Stimulated activated CD8-positive, alpha-beta memory T cell treated with anti-CD3 and anti-CD28 coated beads, Interleukin-4, amount 100 ng/mL, for 4 hours (primary cell): ENCODE results near the gene PDE11A.
"Not testable (repeated sequence)": the region's sequence is repeated elsewhere in the genome, so short reads cannot be mapped to it uniquely, and the experiment has no call there.

ENCODE experiments used
- DNase-seq, 2 donors: peaks; one replicate each; pipeline ENCODE4 v3.0.0-alpha.2; 2020; ENCODE audit warnings: low read depth in 2 of 2, low spot score in 1 of 2

PDE11A gene

GRCh38 chr2:178074123-178075005 is 1.8 kb upstream of the PDE11A start:
- DNase-seq = no peak

GRCh38 chr2:178072000-178072382 is 586 bp downstream of the PDE11A start:
- no peak for DNase-seq

DNA sequence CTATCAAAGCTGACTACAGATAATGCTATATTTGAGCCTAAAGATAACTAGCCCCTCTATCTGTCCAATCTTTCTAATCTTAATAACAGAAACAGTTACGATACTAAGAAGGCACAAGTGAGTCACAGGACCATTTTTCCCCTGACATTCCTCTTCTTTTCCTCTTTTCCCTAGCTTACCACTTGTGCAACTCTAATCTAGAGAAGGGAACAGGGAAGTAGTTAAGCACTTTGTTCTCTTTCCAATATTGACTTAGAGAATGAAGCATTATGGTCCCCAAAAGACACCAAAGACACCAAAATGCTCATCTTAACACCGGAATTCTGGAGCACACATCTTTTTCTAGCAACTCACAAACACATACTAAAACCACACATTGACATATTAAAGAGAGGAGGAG is 1.8 kb downstream of the PDE11A start:
- no peak for DNase-seq

GRCh38 chr2:178069551-178069950 is 3.0 kb downstream of the PDE11A start:
- no peak for DNase-seq

DNA sequence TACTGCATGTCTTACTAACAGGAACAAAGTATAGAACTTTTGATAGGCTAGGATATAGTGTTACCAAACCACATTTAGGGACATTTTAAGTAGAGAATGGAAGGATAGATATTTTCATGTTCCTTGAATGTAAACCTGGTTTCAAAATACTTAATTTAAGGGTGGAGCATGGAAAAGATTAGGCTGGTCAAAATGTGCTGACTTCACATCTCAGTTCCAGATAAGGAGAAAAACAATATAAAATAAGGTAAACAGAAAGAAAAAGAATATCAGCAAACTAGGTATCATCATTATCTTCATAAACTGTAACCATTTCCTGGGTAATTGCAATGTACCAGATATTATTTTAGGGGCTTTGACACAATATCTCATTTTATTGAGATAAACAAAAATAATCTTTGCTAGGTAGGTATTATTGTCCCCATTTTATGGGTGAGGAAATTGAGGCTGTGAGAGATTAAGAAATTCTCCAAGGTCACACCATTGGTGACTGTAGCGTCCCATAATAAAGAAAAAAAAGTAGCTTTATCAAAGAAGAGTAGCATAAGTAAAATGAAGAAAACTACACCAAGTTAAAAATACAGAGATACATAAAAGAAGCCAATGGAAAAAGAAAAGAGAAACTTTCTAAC is 3.6 kb downstream of the PDE11A start:
- DNase-seq = no peak

DNA sequence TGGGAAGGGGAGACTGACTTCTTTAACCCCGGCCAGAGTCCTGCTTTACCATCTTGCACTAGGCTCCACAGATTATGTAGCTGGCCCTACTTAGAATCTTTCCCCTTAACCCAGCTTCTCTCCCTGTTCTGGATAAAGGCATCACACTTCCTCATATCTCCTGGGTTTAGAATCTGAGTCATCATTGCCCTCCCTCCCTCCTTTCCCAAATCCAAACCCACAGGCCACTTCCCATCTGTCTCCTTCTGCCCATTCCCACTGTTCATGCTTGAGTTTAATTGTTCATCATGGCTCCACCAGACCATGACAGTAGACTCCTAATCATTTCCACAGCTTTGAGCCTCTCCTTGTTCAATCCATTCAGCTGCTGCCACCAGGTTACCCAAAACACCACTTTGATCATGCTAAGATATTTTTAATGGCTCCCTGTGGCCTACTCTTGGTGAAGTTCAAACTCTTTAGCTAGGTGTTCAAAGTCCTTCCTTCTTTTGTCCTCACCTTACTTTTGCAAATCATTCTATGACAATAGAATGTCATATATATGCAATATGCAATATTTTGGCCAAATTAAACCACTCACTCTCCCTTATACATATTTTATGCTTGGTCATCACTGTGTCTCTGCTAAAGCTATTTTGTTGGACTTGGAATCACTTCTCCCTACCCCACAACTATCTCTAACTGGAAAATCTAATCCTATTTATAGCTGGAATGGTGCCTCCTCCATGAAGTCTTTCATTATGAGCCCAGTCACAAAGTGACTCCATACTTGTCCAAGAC is 5.5 kb downstream of the PDE11A start:
- no peak for DNase-seq

DNA sequence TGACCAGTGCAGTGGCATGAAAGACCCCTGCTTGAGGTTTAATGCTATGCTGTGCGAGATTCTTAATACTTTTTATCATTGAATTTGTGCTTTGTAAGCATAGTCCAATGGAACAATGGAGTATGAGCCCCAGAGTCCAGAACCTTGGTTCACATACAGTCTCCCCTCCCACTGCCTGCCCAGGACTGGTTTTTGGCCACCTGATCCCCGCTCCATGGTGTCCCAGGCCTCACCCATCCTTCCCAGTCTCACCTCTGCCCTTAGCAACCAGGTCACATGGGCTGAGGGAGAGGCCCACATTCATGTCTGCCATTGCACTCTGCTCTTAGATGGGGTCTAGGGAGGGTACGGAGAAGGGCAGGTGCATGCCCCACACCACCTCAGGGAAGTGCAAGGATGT is 6.3 kb downstream of the PDE11A start:
- no peak for DNase-seq

GRCh38 chr2:178059681-178060080 is 12.9 kb downstream of the PDE11A start:
- no peak for DNase-seq

GRCh38 chr2:178059111-178059510 is 13.5 kb downstream of the PDE11A start:
- DNase-seq = no peak

DNA sequence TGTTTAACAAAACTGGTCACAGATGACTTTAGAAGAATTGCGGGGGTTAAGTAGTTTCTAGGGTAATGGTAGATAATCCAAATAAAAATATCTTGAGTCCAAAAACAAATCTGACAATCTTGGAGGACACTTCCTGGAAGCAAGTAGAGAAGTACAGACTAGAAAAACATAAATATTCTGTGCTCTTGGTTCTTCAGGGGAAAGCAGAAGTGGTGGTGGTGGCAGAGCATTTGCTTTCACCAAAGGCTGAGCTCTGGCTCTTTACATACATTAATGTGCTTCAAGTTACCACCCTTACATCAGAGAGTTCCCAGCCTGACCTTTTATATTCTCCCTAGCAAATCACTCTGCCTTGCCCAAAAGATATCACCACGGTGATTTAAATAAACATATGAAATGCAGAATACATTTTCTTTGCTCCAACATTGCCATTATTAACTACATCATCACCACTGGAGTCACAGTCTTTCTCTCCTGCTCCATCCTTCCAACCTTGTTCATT is 15.3 kb downstream of the PDE11A start:
- DNase-seq = no peak

GRCh38 chr2:178056345-178056744 is 16.2 kb downstream of the PDE11A start:
- DNase-seq = no peak

DNA sequence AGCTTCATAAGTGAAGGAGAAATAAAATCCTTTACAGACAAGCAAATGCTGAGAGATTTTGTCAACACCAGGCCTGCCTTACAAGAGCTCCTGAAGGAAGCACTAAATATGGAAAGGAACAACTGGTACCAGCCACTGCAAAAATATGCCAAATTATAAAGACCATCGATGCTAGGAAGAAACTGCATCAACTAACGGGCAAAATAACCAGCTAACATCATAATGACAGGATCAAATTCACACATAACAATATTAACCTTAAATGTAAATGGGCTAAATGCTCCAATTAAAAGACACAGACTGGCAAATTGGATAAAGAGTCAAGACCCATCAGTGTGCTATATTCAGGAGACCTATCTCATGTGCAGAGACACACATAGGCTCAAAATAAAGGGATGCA is 21.3 kb downstream of the PDE11A start:
- not testable (repeated sequence) for DNase-seq

- DNase-seq = no peak
Observed at GRCh38 chr2:178047391-178047790, 25.2 kb downstream of the PDE11A start.

GRCh38 chr2:178044836-178045235 is 27.7 kb downstream of the PDE11A start:
- no peak for DNase-seq

- DNase-seq = no peak
Observed at GRCh38 chr2:178043266-178043665, 29.3 kb downstream of the PDE11A start.

- DNase-seq = not testable (repeated sequence)
Observed at GRCh38 chr2:178033583-178033982, 39.0 kb downstream of the PDE11A start.

DNA sequence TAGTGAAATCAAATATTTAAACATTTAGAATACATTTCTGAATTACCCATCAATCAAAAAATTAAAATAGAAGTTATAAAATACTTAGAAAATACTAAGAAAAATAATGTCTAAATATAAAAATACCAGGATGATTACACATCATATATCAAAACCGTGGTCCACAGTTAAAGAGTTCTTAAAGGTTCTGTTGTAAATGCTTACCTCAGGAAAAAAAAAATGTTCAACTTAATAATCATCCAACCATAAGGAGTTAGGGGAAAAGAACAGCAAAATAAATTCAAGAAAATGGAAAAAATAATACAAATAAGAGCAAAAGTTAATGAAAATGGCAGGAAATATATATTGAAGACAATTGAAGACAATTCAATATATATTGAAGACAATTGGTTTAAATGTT is 43.2 kb downstream of the PDE11A start:
- no peak for DNase-seq

- DNase-seq = no peak
Observed at GRCh38 chr2:178025551-178026185, 46.9 kb downstream of the PDE11A start.

- DNase-seq = no peak
Observed at GRCh38 chr2:178018141-178018540, 54.4 kb downstream of the PDE11A start.

- DNase-seq = no peak
Observed at GRCh38 chr2:178016612-178017011, 56.0 kb downstream of the PDE11A start.

DNA sequence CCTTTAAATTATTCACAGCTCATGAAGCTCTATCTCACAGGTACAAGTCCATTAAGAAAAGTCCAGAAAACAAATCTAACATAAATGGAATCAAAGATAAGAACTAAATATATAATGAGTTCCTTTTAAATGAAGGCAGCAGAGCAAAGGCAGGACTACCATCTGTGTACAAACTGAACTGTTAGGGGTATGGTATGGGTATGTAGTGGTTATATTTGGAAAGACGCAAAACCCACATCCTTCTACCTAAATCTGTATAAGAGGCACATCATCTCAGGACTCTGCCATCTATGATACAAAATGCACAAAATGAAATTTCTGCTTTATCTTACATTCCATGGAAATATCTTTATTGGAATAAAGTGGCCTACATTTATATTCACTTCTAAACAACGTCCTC is 59.9 kb downstream of the PDE11A start:
- no peak for DNase-seq
